ENCODE measurements around the gene ACTBL2. TPM values are rescaled to one million over a fixed set of nuclear protein-coding genes. Genes with fewer than 3 reads are reported as not detected.

ACTBL2 gene
- polyA plus RNA-seq, 1 donor (not counting 4 experiments of a cell fraction or from before 2014, with no cell fraction given): 0.68 TPM

DNA sequence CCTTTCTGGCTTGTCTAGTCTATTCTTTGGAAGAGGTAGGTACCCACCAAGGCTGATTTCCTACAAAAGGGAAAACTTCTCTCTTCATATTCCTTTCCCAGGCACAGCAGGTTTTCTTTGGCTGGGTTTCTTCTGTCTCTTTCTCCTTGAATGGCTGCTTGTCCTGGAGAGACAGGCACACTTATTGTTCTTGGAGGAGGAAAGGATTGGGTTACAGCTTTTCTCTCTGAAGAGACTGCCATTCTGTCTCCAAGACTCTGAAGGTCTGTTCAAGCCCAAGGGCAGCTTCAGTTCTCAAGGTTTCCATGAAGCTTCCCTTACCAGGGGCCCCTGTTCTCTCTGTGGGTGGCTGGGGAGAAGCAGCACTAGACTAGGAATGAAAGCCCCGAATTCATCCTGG, 33.9 kb downstream of the ACTBL2 start:
- dilution Hi-C loops (cut with MboI; ENCODE audit: extremely low pct_ligation_motif_present, low sequenced_read_pairs): no loop called here
- TF ChIP-seq, protein P1, sequence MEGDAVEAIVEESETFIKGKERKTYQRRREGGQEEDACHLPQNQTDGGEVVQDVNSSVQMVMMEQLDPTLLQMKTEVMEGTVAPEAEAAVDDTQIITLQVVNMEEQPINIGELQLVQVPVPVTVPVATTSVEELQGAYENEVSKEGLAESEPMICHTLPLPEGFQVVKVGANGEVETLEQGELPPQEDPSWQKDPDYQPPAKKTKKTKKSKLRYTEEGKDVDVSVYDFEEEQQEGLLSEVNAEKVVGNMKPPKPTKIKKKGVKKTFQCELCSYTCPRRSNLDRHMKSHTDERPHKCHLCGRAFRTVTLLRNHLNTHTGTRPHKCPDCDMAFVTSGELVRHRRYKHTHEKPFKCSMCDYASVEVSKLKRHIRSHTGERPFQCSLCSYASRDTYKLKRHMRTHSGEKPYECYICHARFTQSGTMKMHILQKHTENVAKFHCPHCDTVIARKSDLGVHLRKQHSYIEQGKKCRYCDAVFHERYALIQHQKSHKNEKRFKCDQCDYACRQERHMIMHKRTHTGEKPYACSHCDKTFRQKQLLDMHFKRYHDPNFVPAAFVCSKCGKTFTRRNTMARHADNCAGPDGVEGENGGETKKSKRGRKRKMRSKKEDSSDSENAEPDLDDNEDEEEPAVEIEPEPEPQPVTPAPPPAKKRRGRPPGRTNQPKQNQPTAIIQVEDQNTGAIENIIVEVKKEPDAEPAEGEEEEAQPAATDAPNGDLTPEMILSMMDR (optimal IDR thresholded peaks at IDR 0.05 in 1 of 3, IDR thresholded peaks at IDR 0.05 in 1 of 3, conservative IDR thresholded peaks at IDR 0.05 in 1 of 3; ENCODE audit: extremely low read depth in 1 of 3, insufficient read depth in 2 of 3, low read length in 3 of 3): no peak
- no peak for TF ChIP-seq EZH2 (IDR thresholded peaks at IDR 0.05; ENCODE audit: low read length)
- DNase-seq (ENCODE audit: low read depth, low spot score) (no peak), FAIRE-seq (no peak)
- Histone ChIP-seq H3K27me3 (ENCODE audit: control insufficient read depth, extremely low read depth, insufficient read depth, low read length) (no peaks in the 10 kb centered on the region), H3K4me1 (ENCODE audit: control insufficient read depth, extremely low read depth, insufficient read depth, low read length) (peaks cover 7% of the 10 kb centered on the region), H3K79me2 (ENCODE audit: control insufficient read depth, insufficient read depth, low read length) (no peaks in the 10 kb centered on the region), H2AFZ (ENCODE audit: control insufficient read depth, low read length) (no peak overlapping the region), H3K36me3 (ENCODE audit: control insufficient read depth in 2 of 2, extremely low read depth in 1 of 2, insufficient read depth in 2 of 2, low read length in 2 of 2) (no peaks in the 10 kb centered on the region), H3K9me1 (ENCODE audit: control insufficient read depth, extremely low read depth, insufficient read depth, low read length) (no peaks in the 10 kb centered on the region), H3K9me3 (ENCODE audit: control insufficient read depth, low read depth, low read length) (no peaks in the 10 kb centered on the region), H3K9ac (ENCODE audit: control insufficient read depth, extremely low read depth, insufficient read depth, low read length) (no peak overlapping the region), H3K27ac (ENCODE audit: control insufficient read depth, insufficient read depth, low read length) (no peak overlapping the region), H3K4me2 (ENCODE audit: control insufficient read depth, extremely low read depth, insufficient read depth, low read depth, low read length) (no peak overlapping the region), H4K20me1 (ENCODE audit: control insufficient read depth, extremely low read depth, insufficient read depth, low read length) (no peaks in the 10 kb centered on the region), H3K4me3 (ENCODE audit: control insufficient read depth in 2 of 3, extremely low read depth in 1 of 3, insufficient read depth in 2 of 3, low read depth in 1 of 3, low read length in 3 of 3) (no peak overlapping the region)

DNA sequence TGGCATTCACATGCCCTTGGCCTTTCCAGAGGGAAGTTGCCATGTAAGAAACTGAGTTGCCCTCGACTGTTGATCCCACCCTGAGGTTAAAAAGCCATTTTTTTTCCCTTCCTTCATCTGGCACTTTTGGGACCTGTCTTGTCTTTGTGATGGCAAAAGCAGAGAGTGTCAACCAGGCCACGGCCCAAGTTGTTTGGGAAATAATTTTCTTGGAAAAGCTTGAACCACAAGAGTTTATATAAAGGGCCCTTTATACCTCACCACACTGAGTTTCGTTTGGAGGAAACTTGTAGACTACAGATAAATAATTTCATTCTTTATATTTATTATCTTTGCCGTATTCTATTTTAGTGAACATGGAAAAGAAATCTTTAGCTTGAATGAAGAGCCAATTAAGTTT, 34.3 kb downstream of the ACTBL2 start:
- dilution Hi-C loops (cut with MboI; ENCODE audit: extremely low pct_ligation_motif_present, low sequenced_read_pairs): no loop called here
- no peak for FAIRE-seq
- no peak overlapping the region for H3K27ac ChIP-seq (ENCODE audit: control insufficient read depth, insufficient read depth, low read length)

More for the DNA sequence above, 34.3 kb downstream of the ACTBL2 start:
- H3K4me1 ChIP-seq (ENCODE audit: control insufficient read depth, extremely low read depth, insufficient read depth, low read length): peaks cover 7% of the 10 kb centered on the region
- no peak overlapping the region for H3K4me3 ChIP-seq (ENCODE audit: control insufficient read depth in 2 of 3, extremely low read depth in 1 of 3, insufficient read depth in 2 of 3, low read depth in 1 of 3, low read length in 3 of 3)
- no peaks in the 10 kb centered on the region for H3K36me3 ChIP-seq (ENCODE audit: control insufficient read depth in 2 of 2, extremely low read depth in 1 of 2, insufficient read depth in 2 of 2, low read length in 2 of 2)
- H3K79me2 ChIP-seq (ENCODE audit: control insufficient read depth, insufficient read depth, low read length): no peaks in the 10 kb centered on the region
- DNase-seq (ENCODE audit: low read depth, low spot score): no peak
- no peak for TF ChIP-seq EZH2 (IDR thresholded peaks at IDR 0.05; ENCODE audit: low read length)
- TF ChIP-seq, protein P1 (optimal IDR thresholded peaks at IDR 0.05 in 1 of 3, IDR thresholded peaks at IDR 0.05 in 1 of 3, conservative IDR thresholded peaks at IDR 0.05 in 1 of 3; ENCODE audit: extremely low read depth in 1 of 3, insufficient read depth in 2 of 3, low read length in 3 of 3): no peak
- H2AFZ ChIP-seq (ENCODE audit: control insufficient read depth, low read length): no peak overlapping the region
- no peak overlapping the region for H3K9ac ChIP-seq (ENCODE audit: control insufficient read depth, extremely low read depth, insufficient read depth, low read length)
- H3K9me3 ChIP-seq (ENCODE audit: control insufficient read depth, low read depth, low read length): no peaks in the 10 kb centered on the region
- no peaks in the 10 kb centered on the region for H3K27me3 ChIP-seq (ENCODE audit: control insufficient read depth, extremely low read depth, insufficient read depth, low read length)
- no peak overlapping the region for H3K4me2 ChIP-seq (ENCODE audit: control insufficient read depth, extremely low read depth, insufficient read depth, low read depth, low read length)
- H3K9me1 ChIP-seq (ENCODE audit: control insufficient read depth, extremely low read depth, insufficient read depth, low read length): no peaks in the 10 kb centered on the region
- H4K20me1 ChIP-seq (ENCODE audit: control insufficient read depth, extremely low read depth, insufficient read depth, low read length): no peaks in the 10 kb centered on the region

All from keratinocyte (primary cell).